NB4 (cell line): ENCODE results near the gene ZNF273.
"Not testable (repeated sequence)": the region's sequence is repeated elsewhere in the genome, so short reads cannot be mapped to it uniquely, and the experiment has no call there.

Experiments
- DNase-seq: peaks from one replicate; pipeline ENCODE4 v3.0.0; 2010; ENCODE audit warnings: low read depth
- H3K4me3 ChIP-seq: one replicate; pipeline ENCODE4 v1.5.1; 2011; ENCODE audit warnings: mild to moderate bottlenecking, low read depth, low read length, moderate library complexity
- CTCF ChIP-seq: IDR thresholded peaks from one replicate; pipeline ENCODE4 v1.5.1; 2012; ENCODE audit warnings: low read depth, low read length
- MYC ChIP-seq: IDR thresholded peaks from 2 replicates; pipeline ENCODE4 v1.6.1; 2011; ENCODE audit warnings: low read depth, low read length
- POLR2A ChIP-seq: IDR thresholded peaks from 2 replicates; pipeline ENCODE4 v1.6.1; 2011; ENCODE audit warnings: mild to moderate bottlenecking; ENCODE audit not compliant: insufficient read length; ENCODE audit errors: extremely low read depth
- TF ChIP-seq, protein P1 (sequence below): IDR thresholded peaks from 2 replicates; pipeline ENCODE4 v1.6.1; 2011; ENCODE audit warnings: low read depth, low read length

ZNF273 gene

DNA sequence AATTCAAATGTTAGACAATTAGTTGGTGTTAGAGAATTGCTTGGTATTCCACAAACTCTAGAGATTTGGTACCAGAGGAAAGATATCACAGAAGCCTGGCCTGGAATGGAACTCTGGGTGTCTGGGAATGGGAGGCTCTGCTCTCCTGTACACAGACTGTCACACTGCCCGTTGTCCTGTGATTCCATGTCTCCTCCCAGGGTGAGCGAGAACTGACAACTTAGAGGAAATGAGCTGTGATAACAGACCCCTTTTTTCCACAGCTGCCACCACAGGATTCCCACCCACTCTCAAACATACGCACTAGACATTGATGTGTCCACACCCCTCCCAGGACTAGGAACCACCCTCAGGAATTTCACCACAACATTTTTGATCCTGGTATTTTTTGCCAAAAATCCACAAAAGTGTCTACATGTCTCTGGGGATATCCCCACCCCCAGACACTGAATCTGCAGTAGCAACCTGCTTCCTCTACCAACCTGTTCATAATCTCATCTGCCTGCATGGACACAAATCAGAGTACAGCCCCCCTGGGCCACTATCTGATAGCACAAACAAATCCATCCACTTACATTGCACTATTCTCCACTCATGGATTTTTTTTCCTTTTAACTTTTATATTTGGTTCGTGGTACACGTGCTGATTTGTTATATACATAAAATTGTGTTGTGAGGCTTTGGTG lies 4.7 kb downstream of the ZNF273 start:
- no peak overlapping the region for H3K4me3 ChIP-seq
- TF ChIP-seq MYC: no peak
- no peak for TF ChIP-seq POLR2A
- TF ChIP-seq, protein P1, sequence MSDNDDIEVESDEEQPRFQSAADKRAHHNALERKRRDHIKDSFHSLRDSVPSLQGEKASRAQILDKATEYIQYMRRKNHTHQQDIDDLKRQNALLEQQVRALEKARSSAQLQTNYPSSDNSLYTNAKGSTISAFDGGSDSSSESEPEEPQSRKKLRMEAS: no peak
- no peak for TF ChIP-seq CTCF

GRCh38 chr7:64908358-64908757 lies 5.3 kb downstream of the ZNF273 start:
- no peak for DNase-seq
- no peak overlapping the region for H3K4me3 ChIP-seq
- TF ChIP-seq, protein P1: no peak
- TF ChIP-seq POLR2A (no peak), CTCF (no peak), MYC (no peak)

More for the DNA sequence above, 4.7 kb downstream of the ZNF273 start:
- no peak for DNase-seq

DNA sequence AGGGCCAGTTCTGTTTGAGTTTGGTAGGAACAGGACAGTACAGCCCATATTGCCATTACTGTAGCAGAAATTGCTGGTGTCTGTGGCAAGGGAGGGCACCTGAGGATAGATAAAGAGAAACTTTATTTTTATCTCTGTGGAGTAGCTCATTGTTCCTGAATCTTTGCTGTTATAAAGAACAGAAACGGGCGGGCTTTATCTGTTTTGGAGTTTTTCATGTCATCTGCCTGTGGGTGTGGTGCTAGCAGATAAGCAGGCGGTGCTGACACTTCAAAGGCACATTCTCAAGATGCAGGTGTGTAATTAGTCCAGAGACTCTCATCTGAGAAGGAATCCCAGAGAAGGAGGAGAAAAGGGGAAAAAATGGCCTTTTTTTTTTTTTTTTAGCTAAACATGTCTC lies 11.5 kb downstream of the ZNF273 start:
- DNase-seq: no peak
- TF ChIP-seq POLR2A: no peak
- TF ChIP-seq, protein P1: no peak
- H3K4me3 ChIP-seq: no peak overlapping the region

GRCh38 chr7:64915301-64915700 lies 12.2 kb downstream of the ZNF273 start:
- not testable (repeated sequence) for H3K4me3 ChIP-seq, DNase-seq

DNA sequence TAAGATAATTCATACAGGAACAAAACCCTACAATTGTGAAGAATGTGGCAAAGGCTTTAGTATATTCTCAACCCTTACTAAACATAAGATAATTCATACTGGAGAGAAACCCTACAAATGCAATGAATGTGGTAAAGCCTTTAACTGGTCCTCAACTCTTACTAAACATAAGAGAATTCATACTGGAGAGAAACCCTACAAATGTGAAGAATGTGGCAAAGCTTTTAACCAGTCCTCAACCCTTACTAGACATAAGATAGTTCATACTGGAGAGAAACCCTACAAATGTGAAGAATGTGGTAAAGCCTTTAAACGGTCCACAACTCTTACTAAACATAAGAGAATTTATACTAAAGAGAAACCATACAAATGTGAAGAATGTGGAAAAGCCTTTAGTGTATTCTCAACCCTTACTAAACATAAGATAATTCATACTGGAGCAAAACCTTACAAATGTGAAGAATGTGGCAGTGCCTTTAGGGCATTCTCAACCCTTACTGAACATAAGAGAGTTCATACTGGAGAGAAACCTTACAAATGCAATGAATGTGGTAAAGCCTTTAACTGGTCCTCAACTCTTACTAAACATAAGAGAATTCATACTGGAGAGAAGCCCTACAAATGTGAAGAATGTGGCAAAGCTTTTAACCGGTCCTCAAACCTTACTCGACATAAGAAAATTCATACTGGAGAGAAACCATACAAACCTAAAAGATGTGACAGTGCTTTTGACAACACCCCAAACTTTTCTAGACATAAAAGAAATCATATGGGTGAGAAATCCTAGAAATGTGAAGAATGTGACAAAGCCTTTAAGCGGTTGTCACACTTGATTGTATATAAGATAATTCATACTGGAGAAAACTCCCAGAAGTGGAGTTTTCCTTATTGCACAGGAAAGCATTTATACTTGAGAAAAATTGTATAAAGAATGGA lies 25.4 kb downstream of the ZNF273 start:
- H3K4me3 ChIP-seq, DNase-seq: not testable (repeated sequence)

- no peak for TF ChIP-seq MYC
- TF ChIP-seq POLR2A: no peak
- TF ChIP-seq CTCF: no peak
- TF ChIP-seq, protein P1: no peak
- H3K4me3 ChIP-seq: no peak overlapping the region
- no peak for DNase-seq
These were observed 31.4 kb downstream of the ZNF273 start for GRCh38 chr7:64934478-64934877.

DNA sequence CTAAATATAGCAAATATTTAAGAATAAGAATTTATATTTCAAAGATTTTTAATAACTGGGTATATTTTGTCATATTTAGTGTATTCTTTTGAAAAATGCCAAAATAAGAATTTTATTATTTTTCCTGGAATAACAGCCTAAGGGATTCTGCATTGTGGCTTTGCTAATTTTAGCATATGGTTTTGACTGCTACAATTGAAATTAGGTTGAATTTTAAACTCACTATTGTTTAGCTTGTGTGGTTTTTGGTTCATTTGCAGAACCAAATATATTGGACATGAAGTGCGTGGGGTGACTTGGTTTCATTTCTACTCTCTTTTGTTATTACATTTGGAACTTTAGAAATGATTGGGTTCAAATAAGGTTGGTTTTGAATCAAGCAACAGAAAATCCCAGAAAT lies 35.5 kb downstream of the ZNF273 start:
- DNase-seq: no peak
- no peak for TF ChIP-seq CTCF
- no peak overlapping the region for H3K4me3 ChIP-seq

DNA sequence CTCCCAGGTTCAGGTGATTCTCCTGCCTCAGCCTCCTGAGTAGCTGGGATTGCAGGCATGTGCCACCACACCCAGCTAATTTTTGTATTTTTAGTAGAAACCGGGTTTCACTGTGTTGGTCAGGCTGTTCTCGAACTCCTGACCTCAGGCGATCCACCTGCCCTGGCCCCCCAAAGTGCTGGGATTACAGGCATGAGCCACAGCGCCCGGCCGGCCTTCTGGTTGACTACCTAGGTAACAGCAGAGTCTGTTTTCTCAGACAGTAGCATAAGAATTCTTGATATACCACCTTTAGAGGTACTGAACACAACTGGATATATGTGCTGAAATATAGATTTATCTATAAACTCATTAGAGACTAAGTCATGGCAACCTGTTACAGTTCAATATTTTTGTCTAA lies 36.9 kb downstream of the ZNF273 start:
- DNase-seq, H3K4me3 ChIP-seq: not testable (repeated sequence)

- DNase-seq, H3K4me3 ChIP-seq: not testable (repeated sequence)
These were observed 41.8 kb downstream of the ZNF273 start for GRCh38 chr7:64944667-64945502.
